ENCODE measurements around the gene MAB21L3.

The MAB21L3 gene

DNA sequence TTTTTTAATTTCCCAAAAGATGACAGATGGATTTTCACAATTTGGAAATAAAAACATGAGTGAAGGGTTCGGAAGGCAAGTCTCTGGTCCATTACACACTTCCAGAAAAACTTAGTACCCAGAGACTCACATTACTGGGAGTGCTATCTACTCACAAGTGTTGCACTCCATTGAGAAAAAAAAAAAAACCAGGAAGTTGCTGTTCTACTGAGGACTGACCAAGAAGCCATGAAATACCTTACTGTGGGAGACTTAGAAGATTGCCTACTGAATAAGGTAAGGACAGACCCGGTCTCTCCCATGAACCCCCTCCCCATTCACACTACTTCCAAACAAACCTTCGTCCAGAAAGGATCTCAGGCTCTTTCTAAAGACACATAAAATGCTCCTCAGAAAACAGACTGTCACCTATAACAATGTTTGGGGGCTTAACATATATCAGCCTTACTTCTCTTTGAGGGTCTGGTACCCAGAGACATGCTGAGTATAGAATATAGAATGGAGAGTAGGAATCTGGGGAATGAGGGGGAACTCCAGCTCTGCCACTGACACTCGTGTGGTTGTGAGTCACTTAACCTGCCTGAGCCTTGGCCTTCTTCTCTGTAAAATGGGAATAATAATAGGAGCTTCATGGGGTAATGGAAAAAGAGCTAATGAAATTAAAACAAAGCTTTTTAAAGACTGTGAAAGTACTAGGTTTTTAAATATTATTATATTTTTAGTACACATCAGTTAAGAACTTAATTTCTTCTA is 1.4 kb downstream of the MAB21L3 start:
- no peak for DNase-seq

DNA sequence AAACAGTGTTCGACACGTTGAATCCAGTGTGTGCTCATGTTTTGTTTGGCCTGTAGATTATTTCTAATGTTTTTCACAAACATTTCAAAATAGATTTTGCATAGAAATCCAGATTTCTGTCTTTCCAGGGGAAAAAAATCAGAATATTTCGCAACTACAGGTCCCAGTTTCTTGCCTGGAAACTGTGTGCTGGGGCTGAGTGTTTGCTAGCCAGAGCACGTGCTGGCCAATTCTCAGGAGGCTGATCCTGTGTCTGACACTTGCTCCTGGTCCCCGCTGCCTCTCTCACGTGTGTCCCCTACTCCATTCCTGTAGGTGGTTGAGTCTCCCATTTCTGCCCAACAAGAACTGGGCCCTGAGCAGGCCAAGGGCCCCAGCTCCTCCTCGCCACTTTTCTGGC is 2.4 kb downstream of the MAB21L3 start:
- no peak for DNase-seq

DNA sequence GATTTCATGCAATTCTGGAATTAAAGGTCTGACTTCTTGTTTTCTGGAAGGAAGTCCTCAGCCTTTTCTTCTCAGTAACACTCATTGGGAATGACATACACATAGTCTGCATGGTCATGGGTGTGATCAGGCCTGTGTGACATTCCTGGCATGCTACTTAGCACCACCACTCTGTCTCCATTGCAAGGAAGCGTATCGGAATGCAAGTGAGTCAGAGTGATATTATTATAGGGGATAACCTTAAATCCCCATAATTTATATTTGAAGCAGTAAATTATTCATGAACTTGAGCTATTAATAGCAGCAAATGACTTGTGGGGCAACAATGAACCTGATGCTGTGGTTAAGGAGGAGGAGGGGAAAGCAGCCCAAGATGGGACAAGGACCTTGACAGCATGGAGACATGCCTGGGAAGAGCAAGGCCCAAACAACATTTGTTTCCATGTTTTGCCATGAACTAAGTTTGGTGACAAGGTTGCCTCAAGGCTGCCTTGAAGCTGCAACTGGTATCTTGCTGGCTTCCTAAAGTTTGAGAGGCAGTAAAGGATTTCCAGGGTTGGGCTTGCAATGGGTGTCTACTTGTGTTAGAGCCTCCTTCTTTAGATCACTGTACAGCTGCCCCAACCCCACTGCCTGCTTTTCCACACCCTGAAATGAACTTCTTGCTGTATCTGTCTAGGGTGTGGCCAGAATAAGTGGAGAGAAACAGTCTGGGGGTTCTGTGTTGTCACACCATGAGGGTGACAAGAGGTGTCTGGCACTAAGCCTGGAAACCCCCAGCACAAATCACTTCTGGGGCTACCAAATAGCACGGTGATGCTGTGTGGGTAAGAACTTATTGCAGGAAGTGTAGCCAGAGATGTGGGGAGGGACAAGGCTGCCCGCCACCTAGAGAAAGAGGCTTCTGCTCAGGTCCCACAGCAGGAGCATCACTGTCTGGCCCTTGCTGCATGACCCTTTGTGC is 4.6 kb downstream of the MAB21L3 start:
- DNase-seq = no peak

DNA sequence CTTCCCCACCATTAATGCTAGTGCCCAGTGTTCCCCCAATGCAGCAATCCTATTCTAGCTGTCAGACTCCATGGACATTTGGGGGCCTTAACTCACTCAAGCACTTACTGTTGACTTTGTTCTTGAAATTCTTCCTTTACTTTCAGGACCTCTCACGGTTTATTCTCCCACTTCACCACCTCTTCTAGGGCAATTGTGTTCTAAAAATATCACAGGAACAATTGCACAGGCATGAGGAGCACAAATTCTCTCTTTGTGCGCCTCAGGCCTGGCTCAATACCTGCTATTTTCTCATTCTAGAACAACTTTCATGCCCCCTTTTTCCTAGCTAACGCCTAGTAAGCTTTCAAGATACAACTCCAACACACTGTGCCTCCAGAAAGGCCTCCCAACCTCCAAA is 7.3 kb downstream of the MAB21L3 start:
- no peak for DNase-seq

DNA sequence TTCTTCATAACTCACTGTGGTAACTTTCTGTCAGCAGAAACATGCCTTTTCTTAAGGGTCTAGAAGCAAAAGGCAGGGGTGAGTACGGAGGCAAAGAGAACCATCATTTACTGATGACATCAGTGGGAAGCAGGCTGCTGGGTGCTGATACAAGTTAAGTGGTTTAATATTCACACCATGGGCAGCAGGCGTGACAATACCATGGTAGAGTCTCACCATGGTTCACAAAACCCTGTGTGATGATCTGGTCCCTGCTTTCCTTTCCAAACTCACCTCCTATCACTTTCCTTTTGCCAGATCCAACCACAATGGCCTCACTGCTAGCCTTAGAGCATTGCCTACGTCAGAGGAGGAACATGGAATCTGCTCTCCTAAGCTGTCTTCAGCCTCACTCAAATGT is 8.7 kb downstream of the MAB21L3 start:
- no peak for DNase-seq

DNA sequence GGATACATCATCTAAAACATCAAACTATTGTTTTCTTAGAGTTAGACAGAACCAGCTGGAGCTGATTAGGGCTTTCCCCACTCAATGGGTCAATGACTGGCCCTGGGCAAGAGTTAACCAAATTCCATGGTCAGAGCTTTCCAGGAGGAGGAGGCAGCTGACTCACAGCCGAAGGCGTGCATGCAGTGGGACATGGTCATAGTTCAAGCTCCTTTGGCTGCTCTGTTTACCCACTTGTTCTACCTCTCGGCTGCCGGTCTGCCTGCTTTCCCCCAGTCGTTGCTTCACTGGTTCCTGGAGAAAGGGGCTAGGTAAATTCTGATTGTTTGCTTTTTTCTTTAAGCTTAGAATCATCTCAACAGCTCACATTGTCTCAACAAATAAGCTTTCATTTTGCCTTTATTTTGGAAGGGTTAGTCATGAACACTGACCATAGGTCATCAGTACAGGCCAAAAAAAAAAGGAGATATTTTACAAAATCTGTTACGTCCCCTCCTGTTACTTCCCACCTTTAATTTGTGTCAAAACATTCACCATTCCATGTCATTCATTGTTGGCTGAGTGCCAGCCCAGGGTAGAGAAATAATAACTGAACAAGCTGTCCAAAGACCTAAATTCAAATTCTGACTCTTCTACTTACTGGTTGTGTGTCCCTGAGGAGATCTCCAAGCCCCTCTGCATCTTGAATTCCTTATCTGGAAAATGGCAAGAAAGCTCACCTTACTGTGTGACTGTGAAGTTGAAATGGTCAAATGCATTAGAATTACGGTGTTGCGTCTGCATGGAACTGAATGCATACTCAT is 12.0 kb downstream of the MAB21L3 start:
- no peak for DNase-seq

DNA sequence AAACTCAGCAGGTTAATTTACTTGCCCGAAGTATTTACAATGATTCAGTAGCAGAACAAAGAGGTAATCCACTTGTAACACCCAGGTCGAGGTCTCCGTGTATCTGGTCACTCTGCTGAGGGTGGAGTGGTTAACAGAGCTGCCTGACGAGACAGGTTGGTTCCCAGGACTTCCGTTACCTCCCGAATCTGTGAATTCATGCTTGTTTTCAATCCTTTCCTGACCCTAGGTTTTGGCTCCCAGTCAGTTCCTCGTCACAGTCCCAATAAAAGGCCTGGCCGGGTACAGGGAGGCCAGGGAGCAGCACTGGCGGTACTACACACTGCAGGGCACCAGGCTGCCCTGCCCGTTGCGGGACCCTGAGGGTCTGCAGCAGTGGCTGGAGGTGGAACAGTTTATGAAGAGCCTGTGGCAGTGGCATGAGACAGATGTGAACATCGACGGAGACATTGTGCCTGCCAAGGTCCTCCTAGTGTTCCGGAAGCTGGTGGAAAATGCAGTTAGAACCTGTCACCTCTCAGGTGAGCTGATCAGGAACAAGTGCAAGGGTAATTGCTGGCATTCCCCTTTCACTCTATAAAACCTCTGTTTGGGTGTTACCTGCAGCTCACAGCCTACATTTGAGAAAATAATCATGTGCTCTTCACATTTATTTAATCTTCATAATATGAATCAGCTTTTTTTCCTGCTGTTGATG is 12.8 kb downstream of the MAB21L3 start:
- no peak for DNase-seq

DNA sequence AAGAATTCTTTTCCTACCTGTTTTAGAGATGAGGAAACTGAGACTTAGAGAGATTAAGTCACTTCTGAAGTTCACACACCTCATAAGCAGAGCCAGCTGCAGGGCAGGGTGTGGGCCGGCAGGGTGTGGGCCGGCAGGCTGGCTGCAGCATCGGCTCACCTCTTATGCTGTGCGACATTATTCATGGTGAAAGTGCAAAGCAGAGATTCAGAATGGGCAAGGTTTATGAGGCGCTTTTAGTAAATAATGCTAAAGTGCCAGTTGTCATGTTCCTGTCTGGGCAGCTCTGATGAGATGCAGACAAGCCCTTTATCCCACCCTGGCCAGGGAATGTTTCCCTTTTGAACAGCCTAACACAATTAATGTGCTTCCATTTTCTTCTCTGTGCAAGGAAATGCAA is 14.6 kb downstream of the MAB21L3 start:
- no peak for DNase-seq

DNA sequence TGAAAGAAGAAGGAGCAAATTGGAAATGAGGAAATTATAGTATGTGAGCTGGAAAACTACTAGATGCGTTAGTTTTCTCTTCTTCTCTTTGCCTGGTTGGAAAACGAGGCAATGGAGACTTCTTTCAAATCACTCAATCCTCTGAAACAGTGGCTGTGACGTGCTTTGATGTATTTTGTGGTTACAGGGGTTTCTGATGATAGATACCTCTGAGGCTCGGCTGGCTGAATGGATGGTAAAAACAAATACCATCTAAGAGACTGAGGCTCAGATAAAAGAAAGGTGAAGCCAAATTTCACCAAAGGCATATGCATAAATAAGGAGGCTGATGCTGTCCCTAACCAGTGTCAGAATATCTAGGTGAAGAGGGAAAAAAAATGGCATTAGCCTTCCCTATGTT is 15.1 kb downstream of the MAB21L3 start:
- no peak for DNase-seq

DNA sequence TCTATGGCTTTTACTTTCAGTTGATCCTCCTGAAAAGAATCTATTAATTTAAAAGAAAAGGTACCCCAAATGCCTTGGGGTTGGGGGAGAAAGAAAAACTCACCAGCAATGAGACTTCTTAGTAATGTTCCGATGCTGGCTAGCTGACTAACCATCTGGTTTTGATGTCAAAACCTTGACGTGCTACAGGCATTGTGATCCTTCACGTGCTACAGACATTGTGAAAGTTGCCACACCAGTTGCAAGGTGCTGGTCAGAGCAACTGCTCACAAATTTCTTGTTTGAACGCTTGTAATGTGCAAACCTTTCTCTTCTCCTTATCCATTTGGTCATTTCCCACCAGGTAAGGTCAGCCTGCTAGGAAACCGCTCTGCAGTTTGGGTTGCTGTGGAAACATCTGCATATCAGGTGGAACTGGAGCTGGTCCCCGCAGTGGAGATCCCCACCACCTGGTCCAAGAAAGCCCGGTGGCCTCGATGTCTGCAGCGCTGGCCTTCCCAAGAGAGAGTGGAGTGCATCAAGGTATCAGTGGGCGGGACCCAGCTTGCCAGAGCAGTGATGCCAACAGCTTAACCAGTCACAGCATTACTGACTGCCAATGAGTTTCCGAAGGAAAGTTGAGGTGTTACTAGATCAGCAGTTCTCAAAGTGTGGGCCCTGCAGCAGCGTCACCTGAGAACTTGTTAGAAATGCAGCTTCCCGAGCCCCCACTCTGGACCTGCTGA is 16.1 kb downstream of the MAB21L3 start:
- DNase-seq = no peak

DNA sequence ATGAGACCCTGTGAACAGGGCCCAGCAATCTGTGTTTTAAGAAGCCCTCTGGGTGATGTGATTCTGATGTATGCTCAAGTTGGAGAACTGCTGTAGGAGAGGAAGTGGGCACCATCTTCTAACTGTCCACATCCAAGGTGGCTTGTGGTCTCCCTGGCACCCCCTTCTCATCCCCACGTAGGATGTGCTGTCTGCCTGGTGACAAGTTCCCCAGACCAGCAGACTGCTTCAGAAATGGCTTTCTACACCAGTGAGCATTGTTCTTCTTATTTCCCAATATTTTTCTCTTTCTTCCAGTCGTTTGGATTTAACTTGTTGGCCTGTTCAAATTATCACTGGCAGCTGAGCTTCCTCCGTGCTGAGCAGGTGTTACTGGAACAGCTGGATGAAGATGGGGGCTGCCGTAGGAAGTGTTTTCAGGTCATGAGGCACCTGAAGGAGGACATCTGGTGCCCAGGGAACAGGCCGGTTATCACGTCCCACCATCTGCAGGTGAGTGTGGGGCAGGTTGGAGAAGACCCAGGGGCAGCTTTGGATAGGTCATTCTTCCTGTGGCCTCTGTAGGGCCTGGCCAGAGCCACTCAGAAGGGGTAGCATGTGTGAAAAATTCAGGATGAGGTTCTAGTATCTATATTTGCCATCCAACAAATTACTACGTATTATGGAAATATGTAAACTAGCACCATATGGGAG is 16.8 kb downstream of the MAB21L3 start:
- DNase-seq = no peak

DNA sequence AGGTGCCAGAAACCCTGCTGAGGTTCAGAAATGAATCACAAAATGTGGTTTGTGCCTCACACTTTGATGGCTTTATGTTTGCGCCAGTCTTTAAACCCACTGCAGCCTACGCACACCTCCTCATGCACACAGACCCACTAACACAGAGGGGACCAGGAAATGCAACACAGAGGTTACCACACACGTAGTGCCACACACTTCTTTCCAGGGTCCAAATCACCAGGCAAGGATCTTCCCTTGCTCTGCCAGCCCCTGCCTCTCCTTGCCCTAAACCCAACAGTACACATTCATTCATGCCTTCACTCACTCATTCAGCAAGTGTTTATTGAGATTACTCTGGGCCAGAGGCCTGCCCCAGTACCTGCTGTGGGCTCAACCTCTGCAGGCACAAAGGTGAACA is 17.5 kb downstream of the MAB21L3 start:
- DNase-seq = no peak

DNA sequence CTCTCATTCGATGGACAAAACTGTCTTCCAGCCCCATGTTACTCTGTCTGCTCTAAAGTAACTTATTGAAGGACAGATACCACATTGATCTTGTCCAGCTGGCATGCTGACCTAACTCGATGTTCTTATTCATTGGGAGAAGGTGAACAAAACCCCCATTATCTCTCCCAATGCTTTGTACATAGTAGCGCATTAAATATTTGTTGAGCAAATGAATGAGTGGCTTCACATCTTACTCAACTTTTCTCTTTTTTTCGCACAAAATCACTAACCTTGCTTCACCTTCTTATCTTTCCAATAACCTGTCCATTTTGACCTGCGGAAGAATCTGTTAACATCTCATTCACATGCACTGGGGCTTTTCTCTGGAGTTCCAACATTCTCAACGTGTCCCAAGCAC is 18.3 kb downstream of the MAB21L3 start:
- DNase-seq = no peak

DNA sequence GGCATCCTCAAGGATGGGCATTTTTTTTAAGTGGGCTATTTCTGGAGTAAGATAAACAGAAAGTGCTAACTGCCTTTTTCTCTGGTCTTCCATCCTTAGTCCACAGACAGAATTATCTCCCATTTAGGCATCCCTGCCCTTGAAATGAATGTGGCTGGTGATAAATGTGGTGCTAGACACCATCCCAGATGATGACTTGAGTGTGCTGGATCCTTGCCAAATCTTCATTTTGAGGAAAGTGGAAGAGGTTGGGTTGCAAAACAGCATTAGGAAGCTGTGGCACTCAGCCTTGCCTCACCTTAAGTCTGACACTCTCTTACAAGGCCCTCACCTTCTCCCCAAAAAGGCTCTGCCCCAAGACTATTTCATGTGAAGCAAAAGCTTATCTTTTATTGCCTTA is 19.2 kb downstream of the MAB21L3 start:
- no peak for DNase-seq

DNA sequence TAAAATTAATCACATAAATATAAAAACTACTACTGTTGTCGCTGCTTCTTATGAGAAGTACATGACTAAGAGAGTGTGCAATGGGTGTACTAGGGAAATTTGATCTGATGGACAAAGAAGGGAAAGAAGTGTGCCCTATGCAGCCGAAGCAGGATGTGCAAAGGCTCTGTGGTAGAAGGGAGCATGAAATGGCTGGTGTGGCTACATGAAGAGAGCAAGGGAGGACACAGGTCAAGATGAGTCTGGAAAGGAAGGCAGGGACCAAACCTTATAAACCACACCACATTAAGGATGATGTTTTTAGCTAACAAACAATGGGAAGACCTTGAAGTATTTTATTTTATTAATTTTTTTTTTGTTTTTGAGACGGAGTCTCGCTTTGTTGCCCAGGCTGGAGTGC is 20.0 kb downstream of the MAB21L3 start:
- DNase-seq = no peak

DNA sequence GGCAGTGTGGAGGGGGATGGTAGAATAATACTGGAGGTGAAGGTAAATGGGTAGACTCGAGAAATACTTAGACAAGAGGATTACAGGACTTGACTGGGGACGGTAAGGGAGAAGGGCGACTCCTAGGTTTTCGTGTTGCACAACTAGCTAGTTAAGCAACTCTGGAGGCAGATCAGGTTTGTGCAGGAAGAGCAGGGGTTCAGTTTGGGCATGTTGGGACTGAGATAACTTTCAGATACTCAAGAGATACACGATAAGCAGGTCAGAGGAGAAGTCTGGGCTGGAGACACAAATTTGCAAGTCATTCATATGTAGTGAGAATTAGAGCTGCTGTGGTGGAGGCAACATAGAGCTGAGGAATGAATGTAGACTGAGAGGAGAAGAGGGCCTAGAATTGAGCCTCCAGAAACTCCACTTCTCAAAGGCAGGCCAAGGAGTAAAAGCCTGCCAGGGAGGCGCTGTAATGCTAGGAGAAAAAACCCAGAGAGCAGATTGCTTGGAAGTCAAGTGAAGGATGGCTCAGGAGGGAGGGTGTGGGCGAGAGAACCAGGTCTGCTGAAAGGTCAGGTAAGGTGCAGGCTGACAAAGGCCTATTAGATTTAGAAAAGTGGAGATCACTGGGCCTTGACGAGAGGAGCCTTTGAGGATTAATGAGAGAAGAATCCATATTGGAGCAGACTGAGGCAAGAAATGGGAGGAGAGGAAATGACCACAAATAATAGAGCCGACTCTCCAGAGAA is 20.8 kb downstream of the MAB21L3 start:
- DNase-seq = no peak

DNA sequence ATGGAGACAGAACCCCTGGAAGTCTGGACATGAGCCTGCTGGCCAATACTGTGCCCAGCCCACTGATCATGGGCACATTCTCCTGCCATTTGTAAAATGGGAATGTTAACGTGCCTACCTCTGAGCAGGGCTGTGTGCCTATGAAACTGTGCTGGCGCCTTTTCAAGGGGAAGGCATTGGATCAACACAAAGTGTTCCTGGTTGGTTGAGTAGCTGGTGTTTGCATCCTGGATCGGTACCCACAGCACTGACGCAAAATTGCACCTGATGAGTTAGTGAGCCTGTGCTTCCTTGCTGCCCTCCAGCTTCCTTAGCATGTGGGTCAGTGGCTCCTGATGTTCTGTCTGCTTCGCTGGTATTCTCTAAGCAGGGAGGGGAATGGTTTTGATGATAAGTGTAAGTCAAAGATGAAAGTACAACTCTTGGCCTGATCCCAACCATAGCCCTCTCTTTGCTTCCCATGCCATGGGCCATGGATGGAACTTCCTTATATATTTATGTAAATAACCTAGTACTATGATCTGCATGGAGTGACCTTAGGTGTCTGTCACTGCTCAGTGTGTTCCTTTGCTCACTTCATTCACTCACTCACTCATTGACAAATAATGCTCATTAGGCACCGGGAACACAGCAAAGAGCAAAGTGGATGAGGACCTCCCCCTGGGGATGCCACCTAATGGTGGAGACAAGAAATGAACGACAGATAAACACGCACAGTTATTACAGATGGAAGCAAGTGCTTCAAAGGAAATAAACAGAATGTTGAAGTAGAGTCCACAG is 22.7 kb downstream of the MAB21L3 start:
- no peak for DNase-seq

DNA sequence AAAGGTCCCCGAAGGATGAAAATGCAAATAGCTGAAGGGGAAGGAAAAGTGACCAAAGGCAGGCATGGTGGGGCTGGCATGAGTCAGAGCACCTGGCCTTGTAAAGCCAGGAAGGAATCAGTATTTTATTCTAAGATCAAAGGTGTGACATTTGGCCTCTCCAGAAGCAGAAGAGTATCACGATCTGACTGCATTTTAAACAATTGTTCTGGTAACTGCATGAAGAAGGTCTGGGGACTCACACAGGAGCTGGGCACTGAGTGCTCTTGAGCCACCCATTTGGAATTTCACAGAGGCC is 23.2 kb downstream of the MAB21L3 start:
- no peak for DNase-seq

DNA sequence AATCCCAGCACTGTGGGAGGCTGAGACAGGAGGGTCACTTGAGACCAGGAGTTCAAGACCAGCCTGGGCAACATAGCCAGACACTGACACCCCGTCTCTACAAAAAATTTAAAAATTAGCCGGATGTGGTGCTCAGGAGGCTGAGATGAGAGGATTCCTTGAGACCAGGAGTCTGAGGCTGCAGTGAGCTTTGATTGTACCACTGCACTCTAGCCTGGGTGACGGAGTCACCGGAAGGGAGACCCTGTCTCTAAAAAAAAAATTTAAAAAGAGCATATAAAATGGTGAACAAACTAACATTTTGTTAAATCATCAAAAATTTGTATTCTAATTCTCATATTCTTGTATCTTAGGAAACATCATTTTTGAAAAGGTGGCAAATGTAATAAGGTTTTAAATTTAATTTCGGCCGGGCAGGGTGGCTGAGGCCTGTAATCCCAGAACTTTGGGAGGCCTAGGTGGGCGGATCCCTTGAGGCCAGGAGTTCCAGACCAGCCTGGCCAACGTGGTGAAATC is 27.1 kb downstream of the MAB21L3 start:
- no peak for DNase-seq
